HAP-1 (cell line): Measurements from ENCODE around the gene PRM3.

ENCODE experiments used
- DNase-seq, 2 experiments: peaks; one replicate each; pipeline ENCODE4 v3.0.0-alpha.2; 2016 to 2020; ENCODE audit warnings: low spot score in 2 of 2
- H3K27me3 ChIP-seq: fragments of 250-450 bp; sonication (Bioruptor Pico); 2 replicates; pipeline ENCODE4 v1.5.1; 2020; ENCODE audit warnings: low read depth, mild to moderate bottlenecking, moderate library complexity
- H3K36me3 ChIP-seq: fragments of 250-450 bp; sonication (Bioruptor Pico); replicated peaks from 2 replicates; pipeline ENCODE4 v1.5.1; 2020; ENCODE audit warnings: mild to moderate bottlenecking
- H3K4me1 ChIP-seq: fragments of 250-450 bp; sonication (Bioruptor Pico); 2 replicates; pipeline ENCODE4 v1.5.1; 2020; ENCODE audit warnings: mild to moderate bottlenecking
- H3K4me3 ChIP-seq: fragments of 250-450 bp; sonication (Bioruptor Pico); 2 replicates; pipeline ENCODE4 v1.5.1; 2020; ENCODE audit warnings: mild to moderate bottlenecking, moderate library complexity
- H3K9me3 ChIP-seq: fragments of 250-450 bp; sonication (Bioruptor Pico); 2 replicates; pipeline ENCODE4 v1.5.1; 2020; ENCODE audit warnings: mild to moderate bottlenecking, moderate library complexity
- in situ Hi-C: fragments of 300-500 bp; cut with MboI; formaldehyde crosslinking; loops from 3 replicates; pipeline ENCODE4 v1.14.3; 2020; ENCODE audit warnings: low sequenced_read_pairs, inconsistent platforms, mixed read lengths

PRM3 gene, protein sequence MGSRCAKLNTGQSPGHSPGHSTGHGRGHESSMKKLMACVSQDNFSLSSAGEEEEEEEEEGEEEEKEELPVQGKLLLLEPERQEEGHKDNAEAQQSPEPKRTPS

GRCh38 chr16:11272921-11273720 lies at the start of gene PRM3:
PRM3 (minus strand) TSS chr16:11273629; CDS start chr16:11273595, 34 bp downstream.
- in situ Hi-C loops: no loop called here
- no peak for DNase-seq
- Histone ChIP-seq H3K4me3 (no peak within 1 kb of the TSS), H3K4me1 (no peaks in the 10 kb centered on the region), H3K9me3 (no peaks in the 10 kb centered on the region), H3K27me3 (no peaks in the 10 kb centered on the region), H3K36me3 (no peaks in the 10 kb centered on the region)

- Histone ChIP-seq H3K27me3 (no peaks in the 10 kb centered on the region), H3K9me3 (no peaks in the 10 kb centered on the region), H3K4me1 (peaks cover under 1% of the 10 kb centered on the region), H3K36me3 (no peaks in the 10 kb centered on the region), H3K4me3 (no peak overlapping the region)
- DNase-seq: no peak
- in situ Hi-C loops: no loop called here
Measured at GRCh38 chr16:11322823-11323222, 49.4 kb upstream of the PRM3 start.

DNA sequence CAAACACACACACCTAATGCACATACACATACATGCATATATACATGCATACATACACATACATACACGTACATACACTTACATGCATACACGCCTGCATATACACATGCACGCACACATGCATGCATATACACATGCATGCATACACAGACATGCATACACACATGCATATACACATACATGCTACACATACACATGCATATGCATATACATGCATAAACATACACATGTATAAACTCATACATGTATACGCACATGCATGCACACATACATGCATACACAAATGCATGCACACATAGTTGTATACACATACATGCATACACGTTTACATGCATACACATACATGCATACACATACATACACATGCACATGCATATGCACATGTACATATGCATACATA lies 48.2 kb upstream of the PRM3 start:
- no peaks in the 10 kb centered on the region for H3K9me3 ChIP-seq
- H3K4me1 ChIP-seq: no peaks in the 10 kb centered on the region
- H3K4me3 ChIP-seq: no peak overlapping the region
- in situ Hi-C loops: no loop called here
- no peaks in the 10 kb centered on the region for H3K27me3 ChIP-seq
- no peak for DNase-seq
- H3K36me3 ChIP-seq: no peaks in the 10 kb centered on the region

- Histone ChIP-seq H3K4me3 (no peak overlapping the region), H3K4me1 (peaks cover 5% of the 10 kb centered on the region), H3K9me3 (no peaks in the 10 kb centered on the region), H3K36me3 (no peaks in the 10 kb centered on the region), H3K27me3 (no peaks in the 10 kb centered on the region)
- in situ Hi-C loops: no loop called here
- no peak for DNase-seq
Measured at GRCh38 chr16:11320170-11320569, 46.7 kb upstream of the PRM3 start.

GRCh38 chr16:11319529-11320146 lies 46.2 kb upstream of the PRM3 start:
- H3K4me1 ChIP-seq: peaks cover 5% of the 10 kb centered on the region
- peak in 1 of 2 experiments; percentile 56 for DNase-seq
- no peaks in the 10 kb centered on the region for H3K9me3 ChIP-seq
- no peaks in the 10 kb centered on the region for H3K27me3 ChIP-seq
- H3K36me3 ChIP-seq: no peaks in the 10 kb centered on the region
- in situ Hi-C loops: no loop called here
- no peak overlapping the region for H3K4me3 ChIP-seq

DNA sequence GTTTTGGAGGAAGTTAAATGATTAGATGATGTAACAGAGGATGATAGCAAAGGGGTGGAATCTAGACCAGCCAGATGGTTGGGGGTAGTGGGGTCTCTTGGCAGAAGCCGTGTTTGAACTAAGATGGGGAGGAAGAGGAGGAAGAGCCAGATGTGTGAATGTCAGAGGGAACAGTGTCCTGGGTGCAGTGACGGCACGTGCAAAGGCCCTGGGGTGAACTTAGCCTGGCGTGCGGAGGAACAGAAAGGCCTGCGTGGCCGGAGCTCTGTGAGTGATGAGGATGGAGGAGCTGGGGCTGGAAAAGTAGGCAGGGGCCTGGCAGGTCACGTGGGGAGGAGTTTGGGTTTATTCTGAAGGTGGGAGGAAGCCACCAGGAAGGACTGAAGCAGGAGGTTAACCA lies 45.4 kb upstream of the PRM3 start:
- Histone ChIP-seq H3K27me3 (no peaks in the 10 kb centered on the region), H3K4me1 (peaks cover 12% of the 10 kb centered on the region), H3K9me3 (no peaks in the 10 kb centered on the region), H3K36me3 (no peaks in the 10 kb centered on the region), H3K4me3 (no peak overlapping the region)
- in situ Hi-C loops: no loop called here
- DNase-seq: no peak

- DNase-seq: no peak
- Histone ChIP-seq H3K27me3 (no peaks in the 10 kb centered on the region), H3K9me3 (no peaks in the 10 kb centered on the region), H3K4me3 (no peak overlapping the region), H3K4me1 (peaks cover 28% of the 10 kb centered on the region), H3K36me3 (no peaks in the 10 kb centered on the region)
- in situ Hi-C loops: no loop called here
Measured at GRCh38 chr16:11316331-11317015, 43.0 kb upstream of the PRM3 start.

DNA sequence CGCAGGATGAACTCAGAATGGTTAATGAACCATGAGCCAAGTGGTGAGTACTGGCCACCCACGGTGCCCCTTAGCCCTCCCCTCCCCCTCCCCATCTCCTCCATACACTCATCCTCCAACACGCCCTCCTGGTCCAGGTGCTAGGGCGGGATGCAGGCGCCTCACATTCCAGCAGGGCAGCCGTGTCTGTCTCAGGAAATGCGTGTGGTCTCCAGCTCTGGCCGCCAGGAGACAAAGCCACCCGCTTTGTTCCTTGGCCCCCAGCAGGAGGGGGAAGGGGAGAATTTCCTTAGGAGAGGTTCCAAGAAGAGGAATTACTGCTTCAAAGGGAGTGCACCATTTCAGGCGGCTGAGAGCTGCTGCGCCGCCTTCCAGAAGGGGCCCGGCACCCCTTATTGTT lies 42.1 kb upstream of the PRM3 start:
- DNase-seq: peak in 1 of 2 experiments; percentile 41
- Histone ChIP-seq H3K9me3 (no peaks in the 10 kb centered on the region), H3K27me3 (no peaks in the 10 kb centered on the region), H3K4me3 (no peak overlapping the region), H3K4me1 (peaks cover 31% of the 10 kb centered on the region), H3K36me3 (no peaks in the 10 kb centered on the region)
- in situ Hi-C loops: no loop called here

- H3K4me3 ChIP-seq: no peak overlapping the region
- DNase-seq: no peak
- H3K36me3 ChIP-seq: no peaks in the 10 kb centered on the region
- no peaks in the 10 kb centered on the region for H3K27me3 ChIP-seq
- H3K9me3 ChIP-seq: no peaks in the 10 kb centered on the region
- H3K4me1 ChIP-seq: peaks cover 31% of the 10 kb centered on the region
- in situ Hi-C loops: no loop called here
Measured at GRCh38 chr16:11314309-11314894, 41.0 kb upstream of the PRM3 start.

GRCh38 chr16:11313493-11314308 lies 40.3 kb upstream of the PRM3 start:
- no peaks in the 10 kb centered on the region for H3K27me3 ChIP-seq
- peaks cover 31% of the 10 kb centered on the region for H3K4me1 ChIP-seq
- in situ Hi-C loops: no loop called here
- DNase-seq: no peak
- H3K4me3 ChIP-seq: no peak overlapping the region
- no peaks in the 10 kb centered on the region for H3K9me3 ChIP-seq
- no peaks in the 10 kb centered on the region for H3K36me3 ChIP-seq

DNA sequence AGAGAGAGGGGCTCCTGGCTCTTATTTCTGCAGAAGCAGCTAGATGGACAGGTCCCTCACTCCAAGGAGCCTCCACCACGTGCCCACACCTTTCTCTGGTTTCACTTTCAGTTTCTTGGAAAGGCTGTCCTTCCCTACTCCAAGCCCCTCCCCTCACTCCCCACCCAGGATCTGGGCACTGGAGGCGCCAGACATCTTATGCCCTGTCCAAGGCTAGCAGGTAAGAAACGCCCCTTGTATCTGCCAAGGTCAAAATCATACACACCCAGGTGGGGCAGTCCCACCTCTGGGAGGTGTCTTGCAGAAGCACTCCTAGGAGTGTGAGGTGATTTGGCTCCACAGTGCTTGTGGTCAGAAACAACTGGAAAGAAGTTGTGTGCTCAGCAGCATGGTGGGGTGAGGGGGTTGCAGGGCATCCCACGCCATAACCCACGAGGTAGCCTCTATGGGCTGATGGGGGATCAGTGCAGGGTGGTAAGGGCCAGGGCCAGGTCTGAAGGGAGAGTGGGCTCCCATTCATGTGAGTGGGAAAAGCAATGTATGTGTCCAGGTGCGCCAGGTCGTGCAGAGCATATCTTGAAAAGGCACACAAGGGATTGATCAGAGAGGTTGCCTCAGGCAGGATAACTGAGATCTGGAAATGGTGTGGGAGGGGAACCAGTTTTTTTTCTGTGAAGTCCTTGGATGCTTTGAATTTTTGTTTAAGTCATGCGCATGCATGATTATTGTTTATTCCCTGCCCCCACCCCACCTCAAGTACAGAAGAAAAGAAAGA lies 39.5 kb upstream of the PRM3 start:
- Histone ChIP-seq H3K4me3 (peak overlapping the region; percentile 10), H3K36me3 (no peaks in the 10 kb centered on the region), H3K27me3 (no peaks in the 10 kb centered on the region), H3K9me3 (no peaks in the 10 kb centered on the region), H3K4me1 (peaks cover 31% of the 10 kb centered on the region)
- in situ Hi-C loops: no loop called here
- DNase-seq: peak; percentile 70 to 76

- no peak for DNase-seq
- Histone ChIP-seq H3K27me3 (no peaks in the 10 kb centered on the region), H3K4me1 (peaks cover 31% of the 10 kb centered on the region), H3K4me3 (no peak overlapping the region), H3K9me3 (no peaks in the 10 kb centered on the region), H3K36me3 (no peaks in the 10 kb centered on the region)
- in situ Hi-C loops: no loop called here
Measured at GRCh38 chr16:11310997-11311561, 37.6 kb upstream of the PRM3 start.
